Smooth muscle cell (in vitro differentiated cells): ENCODE measurements around the gene MKI67. TPM values are rescaled to one million over a fixed set of nuclear protein-coding genes. Genes with fewer than 3 reads are reported as not detected.

Source experiments
- DNase-seq: peaks from one replicate; lab custom pipeline; 2025; ENCODE audit not compliant: unreplicated experiment; lab: John Stamatoyannopoulos, UW
- H2AFZ ChIP-seq: fragments of 200-600 bp; sonication (generic); 2 replicates; pipeline ENCODE4 v1.6.0; 2016; ENCODE audit warnings: antibody characterized with exemption, low read depth, mild to moderate bottlenecking
- H3F3A ChIP-seq: fragments of 200-600 bp; sonication (generic); 2 replicates; pipeline ENCODE4 v1.6.0; 2017; ENCODE audit warnings: antibody characterized with exemption, low read depth
- H3K27ac ChIP-seq: fragments of 200-600 bp; sonication (generic); 2 replicates; pipeline ENCODE4 v1.5.1; 2016; ENCODE audit warnings: low read depth, mild to moderate bottlenecking
- H3K27me3 ChIP-seq: fragments of 200-600 bp; sonication (generic); 2 replicates; pipeline ENCODE4 v1.6.1; 2016; ENCODE audit warnings: low read depth, mild to moderate bottlenecking
- H3K36me3 ChIP-seq: fragments of 200-600 bp; sonication (generic); 2 replicates; pipeline ENCODE4 v1.5.1; 2016; ENCODE audit warnings: low read depth
- H3K4me1 ChIP-seq: fragments of 200-600 bp; sonication (generic); 2 replicates; pipeline ENCODE4 v1.5.1; 2016; ENCODE audit warnings: low read depth
- H3K4me2 ChIP-seq: fragments of 200-600 bp; sonication (generic); 2 replicates; pipeline ENCODE4 v1.6.0; 2016; ENCODE audit warnings: mild to moderate bottlenecking
- H3K4me3 ChIP-seq: fragments of 200-600 bp; sonication (generic); 2 replicates; pipeline ENCODE4 v1.5.1; 2016; ENCODE audit warnings: mild to moderate bottlenecking
- H3K79me2 ChIP-seq: fragments of 200-600 bp; sonication (generic); 2 replicates; pipeline ENCODE4 v1.6.0; 2016; ENCODE audit warnings: low read depth, mild to moderate bottlenecking
- H3K9ac ChIP-seq: fragments of 200-600 bp; sonication (generic); 2 replicates; pipeline ENCODE4 v1.6.0; 2016; ENCODE audit warnings: low read depth
- H3K9me3 ChIP-seq: fragments of 200-600 bp; sonication (generic); replicated peaks from 2 replicates; pipeline ENCODE4 v1.5.1; 2016; ENCODE audit warnings: low read depth
- H4K20me1 ChIP-seq: fragments of 200-600 bp; sonication (generic); 2 replicates; pipeline ENCODE4 v1.6.0; 2016; ENCODE audit warnings: low read depth
- CTCF ChIP-seq: fragments of 200-600 bp; sonication (generic); IDR thresholded peaks from 2 replicates; pipeline ENCODE4 v1.5.1; 2017; ENCODE audit warnings: borderline replicate concordance, mild to moderate bottlenecking, antibody characterized with exemption; ENCODE audit not compliant: insufficient read depth, poor library complexity, severe bottlenecking
- WGBS: methylation state at CpG from one replicate; pipeline ENCODE4 v1.1.7; 2016; ENCODE audit warnings: low lambda C conversion rate; 5-methylcytosine and 5-hydroxymethylcytosine counted together
- polyA plus RNA-seq: library from polyadenylated mRNA; unstranded; fragments of >200 nt; fragmentation: Nextera tagmentation; extraction: Ambion mirVana; gene quantifications from 2 replicates; pipeline ENCODE4 v1.2.1, GENCODE V29; 2016
- total RNA-seq: library from RNA; depleted of rRNA; stranded (reverse); fragments of >200 nt; gene quantifications from 2 replicates; pipeline ENCODE4 v1.2.3, GENCODE V29; 2014

The MKI67 gene
- total and polyA plus RNA-seq, 2 experiments from 2014 or later: 7.9 to 10.8 TPM

GRCh38 chr10:128047991-128048818 is 78.0 kb downstream of the MKI67 start:
- H3K4me2 ChIP-seq: peak overlapping the region; percentile 45
- peak overlapping the region; percentile 41 for H3K9ac ChIP-seq
- no peaks in the 10 kb centered on the region for H3K79me2 ChIP-seq
- peaks cover 10% of the 10 kb centered on the region for H3K4me1 ChIP-seq
- no peaks in the 10 kb centered on the region for H3K36me3 ChIP-seq
- no peak for TF ChIP-seq CTCF
- no peak for DNase-seq
- WGBS: 51% methylated on average over 21 of the region's 21 CpGs
- H3K27me3 ChIP-seq: no peaks in the 10 kb centered on the region
- H2AFZ ChIP-seq: no peak overlapping the region
- H3K27ac ChIP-seq: peak overlapping the region; percentile 71
- H3K4me3 ChIP-seq: no peak overlapping the region
- H3F3A ChIP-seq: peaks cover 4% of the 10 kb centered on the region
- H4K20me1 ChIP-seq: peaks cover 8% of the 10 kb centered on the region
- H3K9me3 ChIP-seq: no peaks in the 10 kb centered on the region

DNA sequence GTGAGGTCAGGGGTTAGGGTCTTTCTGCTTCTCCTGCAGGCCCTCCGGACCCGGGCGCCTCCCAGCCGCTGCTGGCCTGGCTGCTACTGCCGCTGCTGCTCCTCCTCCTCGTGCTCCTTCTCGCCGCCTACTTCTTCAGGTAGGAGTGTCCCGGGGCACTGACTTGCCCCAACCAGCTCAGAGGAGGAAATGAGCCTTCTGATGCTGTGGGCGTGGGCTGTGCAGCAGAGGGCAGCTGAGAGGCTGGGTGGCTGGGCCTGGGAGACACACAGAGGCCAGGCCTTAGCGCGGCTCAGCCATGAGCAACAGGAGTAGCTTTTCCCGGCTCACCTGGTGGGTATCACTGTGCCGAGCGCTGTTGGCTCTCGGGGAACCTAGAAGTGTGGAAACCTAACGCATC is 78.9 kb downstream of the MKI67 start:
- TF ChIP-seq CTCF: no peak
- Histone ChIP-seq H3K36me3 (no peaks in the 10 kb centered on the region), H3K27me3 (no peaks in the 10 kb centered on the region), H3K9me3 (no peaks in the 10 kb centered on the region), H2AFZ (no peak overlapping the region), H4K20me1 (peaks cover 8% of the 10 kb centered on the region), H3K79me2 (no peaks in the 10 kb centered on the region), H3K27ac (peak overlapping the region; percentile 71), H3K4me2 (peak overlapping the region; percentile 45), H3F3A (peaks cover 4% of the 10 kb centered on the region), H3K9ac (peak overlapping the region; percentile 41), H3K4me1 (peaks cover 10% of the 10 kb centered on the region), H3K4me3 (no peak overlapping the region)
- 30% methylated on average over 17 of the region's 17 CpGs for WGBS
- no peak for DNase-seq

GRCh38 chr10:128046953-128047290 is 79.3 kb downstream of the MKI67 start:
- Histone ChIP-seq H3K36me3 (no peaks in the 10 kb centered on the region), H2AFZ (no peak overlapping the region), H3K4me2 (peak overlapping the region; percentile 45), H3K27ac (no peak overlapping the region), H3K9me3 (no peaks in the 10 kb centered on the region), H3F3A (peaks cover 4% of the 10 kb centered on the region), H3K27me3 (no peaks in the 10 kb centered on the region), H4K20me1 (peaks cover 8% of the 10 kb centered on the region), H3K4me1 (peaks cover 10% of the 10 kb centered on the region), H3K79me2 (no peaks in the 10 kb centered on the region), H3K4me3 (no peak overlapping the region), H3K9ac (no peak overlapping the region)
- no peak for TF ChIP-seq CTCF
- no peak for DNase-seq
- whole genome bisulfite sequencing: 78% methylated on average over 10 of the region's 10 CpGs

Other genes starting within 250 kb of the MKI67 start
- not detected in 2 replicates for gene CLRN3, start 233.5 kb downstream of the MKI67 start, total RNA-seq
- not detected in 2 replicates for gene CLRN3, start 233.5 kb downstream of the MKI67 start, polyA plus RNA-seq
- 17.0 and 22.7 TPM in 2 replicates for gene PTPRE, start 219.3 kb downstream of the MKI67 start, total RNA-seq
- gene PTPRE, start 219.3 kb downstream of the MKI67 start, polyA plus RNA-seq: 17.1 and 23.1 TPM in 2 replicates